HL-60 (cell line): ENCODE results near the gene MYRIP.

Source experiments
- DNase-seq, 2 experiments: peaks; one replicate each; pipeline ENCODE4 v3.0.0-alpha.2; 2010 to 2020; ENCODE audit warnings: low read depth in 1 of 2, low spot score in 1 of 2
- H3K27ac ChIP-seq: fragments of 250-450 bp; sonication (Bioruptor Pico); replicated peaks from 2 replicates; pipeline ENCODE4 v1.5.1; 2020; ENCODE audit warnings: mild to moderate bottlenecking, moderate library complexity
- H3K27me3 ChIP-seq: fragments of 250-450 bp; sonication (Bioruptor Pico); 2 replicates; pipeline ENCODE4 v1.5.1; 2021; ENCODE audit warnings: mild to moderate bottlenecking, moderate library complexity; ENCODE audit not compliant: insufficient read depth, poor library complexity, severe bottlenecking
- H3K4me3 ChIP-seq: replicated peaks from 2 replicates; pipeline ENCODE4 v1.5.1; 2011; ENCODE audit warnings: mild to moderate bottlenecking, control low read depth, low read length; ENCODE audit not compliant: insufficient read depth
- GABPA ChIP-seq: IDR thresholded peaks from 2 replicates; pipeline ENCODE4 v1.6.1; 2012; ENCODE audit warnings: low read depth
- POLR2AphosphoS5 ChIP-seq: IDR thresholded peaks from 2 replicates; pipeline ENCODE4 v1.6.1; 2012; ENCODE audit warnings: low read depth
- SPI1 ChIP-seq: IDR thresholded peaks from 2 replicates; pipeline ENCODE4 v1.6.1; 2012; ENCODE audit warnings: low read depth, mild to moderate bottlenecking, borderline replicate concordance
- TF ChIP-seq, protein P1 (sequence below): IDR thresholded peaks from 2 replicates; pipeline ENCODE4 v1.6.1; 2012; ENCODE audit warnings: low read depth; ENCODE audit not compliant: insufficient replicate concordance
- TF ChIP-seq, protein P2 (sequence below): IDR thresholded peaks from one replicate; pipeline ENCODE4 v1.5.1; 2011; ENCODE audit warnings: low read length, control low read depth, inconsistent platforms; ENCODE audit not compliant: insufficient read depth

Gene MYRIP

DNA sequence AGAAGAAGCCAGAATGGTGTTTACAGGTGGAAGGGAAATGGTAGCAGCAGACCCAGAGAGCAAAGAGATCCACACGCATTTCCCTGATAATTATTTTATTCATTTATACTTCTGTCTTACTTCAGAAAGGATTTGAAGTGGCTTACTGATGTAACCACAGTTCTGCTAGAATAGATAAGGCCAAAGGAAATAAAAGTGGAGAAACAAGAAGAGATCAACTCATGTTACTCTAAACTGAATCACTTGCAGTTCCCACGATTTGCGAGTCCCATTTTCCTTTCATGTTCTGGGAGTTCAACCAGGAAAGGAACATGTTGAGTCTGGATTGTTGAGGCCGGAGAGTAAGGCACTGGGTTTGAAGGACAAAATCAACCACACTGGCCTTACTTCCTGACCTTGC is 151.8 kb downstream of the MYRIP start:
- TF ChIP-seq, protein P1, sequence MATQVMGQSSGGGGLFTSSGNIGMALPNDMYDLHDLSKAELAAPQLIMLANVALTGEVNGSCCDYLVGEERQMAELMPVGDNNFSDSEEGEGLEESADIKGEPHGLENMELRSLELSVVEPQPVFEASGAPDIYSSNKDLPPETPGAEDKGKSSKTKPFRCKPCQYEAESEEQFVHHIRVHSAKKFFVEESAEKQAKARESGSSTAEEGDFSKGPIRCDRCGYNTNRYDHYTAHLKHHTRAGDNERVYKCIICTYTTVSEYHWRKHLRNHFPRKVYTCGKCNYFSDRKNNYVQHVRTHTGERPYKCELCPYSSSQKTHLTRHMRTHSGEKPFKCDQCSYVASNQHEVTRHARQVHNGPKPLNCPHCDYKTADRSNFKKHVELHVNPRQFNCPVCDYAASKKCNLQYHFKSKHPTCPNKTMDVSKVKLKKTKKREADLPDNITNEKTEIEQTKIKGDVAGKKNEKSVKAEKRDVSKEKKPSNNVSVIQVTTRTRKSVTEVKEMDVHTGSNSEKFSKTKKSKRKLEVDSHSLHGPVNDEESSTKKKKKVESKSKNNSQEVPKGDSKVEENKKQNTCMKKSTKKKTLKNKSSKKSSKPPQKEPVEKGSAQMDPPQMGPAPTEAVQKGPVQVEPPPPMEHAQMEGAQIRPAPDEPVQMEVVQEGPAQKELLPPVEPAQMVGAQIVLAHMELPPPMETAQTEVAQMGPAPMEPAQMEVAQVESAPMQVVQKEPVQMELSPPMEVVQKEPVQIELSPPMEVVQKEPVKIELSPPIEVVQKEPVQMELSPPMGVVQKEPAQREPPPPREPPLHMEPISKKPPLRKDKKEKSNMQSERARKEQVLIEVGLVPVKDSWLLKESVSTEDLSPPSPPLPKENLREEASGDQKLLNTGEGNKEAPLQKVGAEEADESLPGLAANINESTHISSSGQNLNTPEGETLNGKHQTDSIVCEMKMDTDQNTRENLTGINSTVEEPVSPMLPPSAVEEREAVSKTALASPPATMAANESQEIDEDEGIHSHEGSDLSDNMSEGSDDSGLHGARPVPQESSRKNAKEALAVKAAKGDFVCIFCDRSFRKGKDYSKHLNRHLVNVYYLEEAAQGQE, result no peak
- TF ChIP-seq, protein P2, sequence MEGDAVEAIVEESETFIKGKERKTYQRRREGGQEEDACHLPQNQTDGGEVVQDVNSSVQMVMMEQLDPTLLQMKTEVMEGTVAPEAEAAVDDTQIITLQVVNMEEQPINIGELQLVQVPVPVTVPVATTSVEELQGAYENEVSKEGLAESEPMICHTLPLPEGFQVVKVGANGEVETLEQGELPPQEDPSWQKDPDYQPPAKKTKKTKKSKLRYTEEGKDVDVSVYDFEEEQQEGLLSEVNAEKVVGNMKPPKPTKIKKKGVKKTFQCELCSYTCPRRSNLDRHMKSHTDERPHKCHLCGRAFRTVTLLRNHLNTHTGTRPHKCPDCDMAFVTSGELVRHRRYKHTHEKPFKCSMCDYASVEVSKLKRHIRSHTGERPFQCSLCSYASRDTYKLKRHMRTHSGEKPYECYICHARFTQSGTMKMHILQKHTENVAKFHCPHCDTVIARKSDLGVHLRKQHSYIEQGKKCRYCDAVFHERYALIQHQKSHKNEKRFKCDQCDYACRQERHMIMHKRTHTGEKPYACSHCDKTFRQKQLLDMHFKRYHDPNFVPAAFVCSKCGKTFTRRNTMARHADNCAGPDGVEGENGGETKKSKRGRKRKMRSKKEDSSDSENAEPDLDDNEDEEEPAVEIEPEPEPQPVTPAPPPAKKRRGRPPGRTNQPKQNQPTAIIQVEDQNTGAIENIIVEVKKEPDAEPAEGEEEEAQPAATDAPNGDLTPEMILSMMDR, result no peak
- no peak for TF ChIP-seq SPI1
- no peak for TF ChIP-seq GABPA
- TF ChIP-seq POLR2AphosphoS5, result no peak
- H3K27ac ChIP-seq, result no peak overlapping the region
- no peak overlapping the region for H3K4me3 ChIP-seq
- DNase-seq, result no peak
- peaks cover 7% of the 10 kb centered on the region for H3K27me3 ChIP-seq

DNA sequence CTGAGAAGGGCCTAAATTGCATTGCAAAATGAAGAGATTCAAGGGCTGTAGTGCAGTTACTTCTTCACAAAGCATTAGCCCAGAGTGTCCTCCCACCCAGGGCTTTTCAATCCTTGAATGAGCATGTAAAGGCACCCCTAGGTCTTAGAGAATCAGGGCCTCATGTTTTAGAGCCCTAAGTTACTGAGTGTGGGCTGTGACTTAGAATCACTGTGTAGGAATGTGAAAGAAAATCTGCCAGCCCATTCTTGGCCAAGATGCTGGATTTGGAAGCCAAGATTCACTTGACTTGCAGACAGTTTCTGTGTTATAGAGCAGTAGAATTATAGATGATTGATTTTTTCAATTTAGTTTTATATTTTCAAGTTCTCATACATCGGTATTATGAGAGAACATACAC is 153.2 kb downstream of the MYRIP start:
- TF ChIP-seq POLR2AphosphoS5, result no peak
- TF ChIP-seq, protein P1, result no peak
- TF ChIP-seq GABPA, result no peak
- TF ChIP-seq, protein P2, result no peak
- no peak for TF ChIP-seq SPI1

DNA sequence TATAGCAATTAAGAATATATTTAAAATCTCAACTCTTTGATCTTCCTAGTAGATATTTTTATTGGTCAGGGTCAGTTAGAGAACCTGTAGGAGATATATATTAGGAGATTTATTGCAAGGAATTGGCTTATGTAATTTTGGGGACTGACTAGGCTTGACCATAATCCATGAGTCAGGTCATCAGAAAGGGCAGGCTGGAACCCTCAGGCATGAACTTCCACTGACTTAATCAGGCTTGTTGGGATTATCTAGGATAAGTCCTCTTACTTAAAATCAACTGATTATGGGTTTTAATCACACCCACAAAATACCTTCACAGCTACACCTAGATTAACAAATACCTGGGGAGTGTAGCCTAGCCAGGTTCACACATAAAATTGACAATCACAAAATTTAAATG is 156.1 kb downstream of the MYRIP start:
- DNase-seq, result no peak
- Histone ChIP-seq H3K27me3 (peaks cover 7% of the 10 kb centered on the region), H3K27ac (no peak overlapping the region), H3K4me3 (no peak overlapping the region)
- TF ChIP-seq, protein P2, result no peak
- TF ChIP-seq GABPA (no peak), POLR2AphosphoS5 (no peak), SPI1 (no peak)
- TF ChIP-seq, protein P1, result no peak

More for the DNA sequence above, 153.2 kb downstream of the MYRIP start:
- H3K4me3 ChIP-seq, result no peak overlapping the region
- H3K27ac ChIP-seq, result no peak overlapping the region
- peaks cover 7% of the 10 kb centered on the region for H3K27me3 ChIP-seq
- DNase-seq, result no peak
